Heart left ventricle (tissue), 16 donors: ENCODE data around the gene DDX25. TPM values are rescaled to one million over a fixed set of nuclear protein-coding genes. Genes with fewer than 3 reads are reported as not detected.

Experiments used
- ATAC-seq, 4 donors: fragments of 200-7000 bp; cut with Tn5 transposase; one replicate each; pipeline ENCODE4 v1.9.1; 2020 to 2022; ENCODE audit warnings: moderate library complexity in 4 of 4, mild to moderate bottlenecking in 3 of 4, moderate number of reproducible peaks in 1 of 4
- DNase-seq, 5 donors: peaks; one replicate each; pipeline ENCODE4 v3.0.0-alpha.2; 2020
- H3K27ac ChIP-seq, 12 donors: fragments of 200-600 bp; sonication (generic) in 4 of 12; one replicate each; pipeline versions ENCODE4 v1.5.0 to v1.8.0; 2016 to 2022; ENCODE audit warnings: mild to moderate bottlenecking in 2 of 12
- H3K27me3 ChIP-seq, 9 donors: fragments of 200-600 bp; sonication (generic) in 2 of 9; one replicate each; pipeline versions ENCODE4 v1.5.1 to v1.8.0; 2016 to 2022; ENCODE audit warnings: mild to moderate bottlenecking in 3 of 9
- H3K36me3 ChIP-seq, 9 donors: fragments of 200-600 bp; sonication (generic) in 2 of 9; one replicate each; pipeline versions ENCODE4 v1.5.0 to v1.8.0; 2018 to 2022; ENCODE audit warnings: mild to moderate bottlenecking in 2 of 9
- H3K4me1 ChIP-seq, 12 donors: fragments of 200-600 bp; sonication (generic) in 4 of 12; one replicate each; pipeline versions ENCODE4 v1.5.0 to v1.8.0; 2016 to 2022; ENCODE audit warnings: mild to moderate bottlenecking in 3 of 12
- H3K4me3 ChIP-seq, 12 donors: fragments of 200-600 bp; sonication (generic) in 4 of 12; one replicate each; pipeline versions ENCODE4 v1.5.0 to v1.8.0; 2017 to 2022; ENCODE audit warnings: mild to moderate bottlenecking in 9 of 12, moderate library complexity in 4 of 12
- H3K9me3 ChIP-seq, 12 donors: fragments of 200-600 bp; sonication (generic) in 4 of 12; one replicate each; pipeline versions ENCODE4 v1.5.0 to v1.8.0; 2016 to 2022; ENCODE audit warnings: mild to moderate bottlenecking in 1 of 12
- POLR2A ChIP-seq, 2 donors: fragments of 450-650 bp; IDR thresholded peaks; one replicate each; pipeline ENCODE4 v1.6.1; 2017; ENCODE audit warnings: antibody characterized with exemption in 2 of 2, mild to moderate bottlenecking in 2 of 2, moderate library complexity in 2 of 2
- WGBS, 4 donors: extraction: QIAGEN DNeasy Blood & Tissue Kit in 2 of 4; methylation state at CpG; one replicate each; pipeline versions ENCODE4 v1.1.5 to v1.1.7; 2013 to 2018; 5-methylcytosine and 5-hydroxymethylcytosine counted together
- intact Hi-C, 10 donors: fragments of 100-400 bp; cut with DNase I; formaldehyde crosslinking; loops; one replicate each; pipeline versions ENCODE4 v1.11.1 to v1.14.2; 2022
- polyA plus RNA-seq, 2 donors: library from polyadenylated mRNA; stranded (reverse); fragments of 200-250 nt; gene quantifications; one replicate each; pipeline ENCODE4 v1.2.3, GENCODE V29; 2013
- total RNA-seq, 9 donors: library from RNA; depleted of rRNA in 2 of 9; stranded (reverse); fragments of >200 nt in 2 of 9; fragmentation: NEBNext Ultra II Directional in 3 of 9; extraction: Animal tissue kit (Norgen Biotek cat#: 25700) in 3 of 9; gene quantifications; one replicate each; pipeline versions ENCODE4 v1.1.0 to v1.2.4, GENCODE V29; 2016 to 2023
- TF ChIP-seq, protein P1 (sequence below), 12 donors: fragments of 200-600 bp; sonication (generic) in 4 of 12; IDR thresholded peaks; one replicate each; pipeline versions ENCODE4 v1.5.0 to v1.8.0; 2018 to 2022; ENCODE audit warnings: antibody characterized with exemption in 12 of 12, mild to moderate bottlenecking in 5 of 12
- donor health status: ischemic (EF 13 %, LVEDD 7.1; RV severe dilation, severe dysfunction).
- donor health status: healthy with polysubstance abuse.
- donor health status: DM: no; HTN: yes; CAD: no.
- donor health status: DM: no; HTN: no; CAD: no.
- donor health status: ischemic (EF 25% LVEDD 6.9; RV normal size, moderate dysfunction).
- donor health status: ischemic (EF 25% LVEDD 5.7; RV mildly dilated, moderate dysfunction).
- donor health status: healthy.
- donor health status: DM: yes; HTN: yes; CAD: no.
- donor health status: ischemic (EF 35%, LVEDD 5.7; RV mildly dilated, moderate dysfunction).
- donor health status: nonischemic (EF 11% LVEDD 7.7; RV severe dilation, severe dysfunction).
- donor health status: DM: yes; HTN: yes; CAD: no.
- donor health status: PGD.
- donor health status: ischemic (EF 29% LVEDD 5.4; RV normal size, mild dysfunction).
- donor health status: nonischemic (EF 23%, LVEDD 6.1; RV moderate dilation, normal function).

Gene DDX25
- total and polyA plus RNA-seq, 11 donors = not detected

DNA sequence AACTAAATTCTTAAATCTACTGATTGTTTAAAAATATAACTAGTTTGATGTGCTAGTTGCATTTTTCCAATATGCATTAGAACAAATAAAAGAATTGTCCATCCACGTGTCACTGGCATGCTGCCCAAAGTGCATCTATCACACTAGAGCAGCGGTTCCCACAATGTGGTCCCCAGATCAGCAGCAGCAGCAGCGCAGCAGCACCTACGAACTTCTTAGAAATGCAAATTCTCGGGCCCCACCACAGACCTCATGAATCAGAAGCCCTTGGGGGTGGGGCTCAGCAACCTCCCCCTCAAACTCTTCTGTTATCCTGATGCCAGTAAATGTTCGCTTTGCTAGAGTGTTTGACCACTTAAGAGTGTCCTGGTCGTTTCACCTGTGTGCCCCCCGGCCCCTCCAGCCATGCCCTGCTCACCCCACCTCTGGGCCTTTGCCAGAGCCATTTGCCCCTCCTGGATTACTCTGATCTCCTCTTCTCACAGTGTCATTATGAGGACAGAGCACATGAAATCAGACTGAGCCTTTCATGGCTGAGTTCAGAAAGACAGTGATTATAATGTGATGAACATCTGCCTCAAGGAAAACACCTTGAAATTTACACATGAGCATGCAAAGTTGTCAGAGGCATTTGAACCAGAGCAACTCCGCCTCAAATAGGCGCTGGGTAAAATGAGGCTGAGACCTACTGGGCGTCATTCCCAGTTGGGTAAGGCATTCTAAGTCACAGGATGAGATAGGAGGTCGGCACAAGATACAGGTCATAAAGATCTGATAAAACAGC, 28.9 kb downstream of the DDX25 start:
- H3K27me3 ChIP-seq = peaks cover 0 to 6% (median 0%) of the 10 kb centered on the region in 9 donors
- H3K36me3 ChIP-seq = no peaks in the 10 kb centered on the region
- no peaks in the 10 kb centered on the region for H3K9me3 ChIP-seq
- ATAC-seq (no peak), DNase-seq (no peak)
- no peak for TF ChIP-seq POLR2A (IDR thresholded peaks at IDR 0.05)
- TF ChIP-seq, protein P1, sequence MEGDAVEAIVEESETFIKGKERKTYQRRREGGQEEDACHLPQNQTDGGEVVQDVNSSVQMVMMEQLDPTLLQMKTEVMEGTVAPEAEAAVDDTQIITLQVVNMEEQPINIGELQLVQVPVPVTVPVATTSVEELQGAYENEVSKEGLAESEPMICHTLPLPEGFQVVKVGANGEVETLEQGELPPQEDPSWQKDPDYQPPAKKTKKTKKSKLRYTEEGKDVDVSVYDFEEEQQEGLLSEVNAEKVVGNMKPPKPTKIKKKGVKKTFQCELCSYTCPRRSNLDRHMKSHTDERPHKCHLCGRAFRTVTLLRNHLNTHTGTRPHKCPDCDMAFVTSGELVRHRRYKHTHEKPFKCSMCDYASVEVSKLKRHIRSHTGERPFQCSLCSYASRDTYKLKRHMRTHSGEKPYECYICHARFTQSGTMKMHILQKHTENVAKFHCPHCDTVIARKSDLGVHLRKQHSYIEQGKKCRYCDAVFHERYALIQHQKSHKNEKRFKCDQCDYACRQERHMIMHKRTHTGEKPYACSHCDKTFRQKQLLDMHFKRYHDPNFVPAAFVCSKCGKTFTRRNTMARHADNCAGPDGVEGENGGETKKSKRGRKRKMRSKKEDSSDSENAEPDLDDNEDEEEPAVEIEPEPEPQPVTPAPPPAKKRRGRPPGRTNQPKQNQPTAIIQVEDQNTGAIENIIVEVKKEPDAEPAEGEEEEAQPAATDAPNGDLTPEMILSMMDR (IDR thresholded peaks at IDR 0.05) = no peak
- WGBS, 4 donors = 69 to 72% (median 71%) methylated on average over 12 of the region's 12 CpGs
- intact Hi-C loops = no loop called here
- no peak overlapping the region for H3K4me3 ChIP-seq
- H3K27ac ChIP-seq = no peak overlapping the region
- no peaks in the 10 kb centered on the region for H3K4me1 ChIP-seq

DNA sequence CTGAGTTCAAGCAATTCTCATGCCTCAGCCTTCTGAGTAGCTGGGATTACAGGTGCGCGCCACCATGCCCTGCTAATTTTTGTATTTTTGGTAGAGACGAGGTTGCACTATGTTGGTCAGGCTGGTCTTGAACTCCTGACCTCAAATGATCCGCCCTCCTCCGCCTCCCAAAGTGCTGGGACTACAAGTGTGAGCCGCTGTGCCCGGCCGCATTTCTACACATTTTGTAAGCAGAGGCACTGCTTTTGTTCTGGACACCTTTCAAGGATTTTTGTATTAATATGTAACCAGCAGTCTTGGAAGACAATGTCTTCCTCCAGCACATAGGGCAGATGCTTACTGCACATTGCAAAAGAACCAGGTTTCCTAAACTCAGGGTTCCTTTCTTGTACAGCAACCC, 30.2 kb downstream of the DDX25 start:
- no peaks in the 10 kb centered on the region for H3K9me3 ChIP-seq
- H3K4me1 ChIP-seq = peaks cover 0 to 10% (median 0%) of the 10 kb centered on the region in 12 donors
- intact Hi-C loops = no loop called here
- H3K36me3 ChIP-seq = no peaks in the 10 kb centered on the region
- no peak overlapping the region for H3K4me3 ChIP-seq
- ATAC-seq (no peak), DNase-seq (no peak)
- no peak overlapping the region for H3K27ac ChIP-seq
- TF ChIP-seq, protein P1 (IDR thresholded peaks at IDR 0.05) = no peak
- no peak for TF ChIP-seq POLR2A (IDR thresholded peaks at IDR 0.05)
- peaks cover 0 to 4% (median 0%) of the 10 kb centered on the region in 9 donors for H3K27me3 ChIP-seq
- WGBS, 4 donors = 94 to 98% (median 95%) methylated on average over 8 of the region's 8 CpGs

DNA sequence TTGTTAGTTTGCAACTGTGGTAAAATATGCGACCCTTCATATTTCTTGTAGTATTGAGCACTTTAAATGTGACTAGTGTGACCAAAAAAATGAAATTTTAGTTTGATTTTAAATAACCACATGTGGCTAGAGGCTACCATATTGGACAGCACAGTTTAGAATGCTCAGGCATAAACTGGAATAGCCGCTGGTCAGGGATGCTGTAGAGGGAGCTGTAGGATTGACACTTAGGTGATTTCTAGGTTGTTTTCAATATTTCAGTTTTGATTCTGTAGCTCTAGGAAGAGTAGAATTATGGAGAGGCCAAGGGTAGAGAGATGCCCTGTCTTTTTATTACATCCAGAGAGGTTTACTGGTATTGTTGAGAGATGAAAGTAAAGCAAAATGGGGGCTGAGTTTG, 30.7 kb downstream of the DDX25 start:
- H3K27me3 ChIP-seq = no peaks in the 10 kb centered on the region
- DNase-seq (no peak), ATAC-seq (no peak)
- no peak overlapping the region for H3K4me3 ChIP-seq
- 93 to 96% (median 95%) methylated on average over 2 of the region's 2 CpGs for WGBS, 4 donors
- no peaks in the 10 kb centered on the region for H3K36me3 ChIP-seq
- H3K4me1 ChIP-seq = peaks cover 0 to 10% (median 0%) of the 10 kb centered on the region in 12 donors
- H3K9me3 ChIP-seq = no peaks in the 10 kb centered on the region
- H3K27ac ChIP-seq = no peak overlapping the region
- TF ChIP-seq, protein P1 (IDR thresholded peaks at IDR 0.05) = no peak
- no peak for TF ChIP-seq POLR2A (IDR thresholded peaks at IDR 0.05)
- intact Hi-C loops = no loop called here

DNA sequence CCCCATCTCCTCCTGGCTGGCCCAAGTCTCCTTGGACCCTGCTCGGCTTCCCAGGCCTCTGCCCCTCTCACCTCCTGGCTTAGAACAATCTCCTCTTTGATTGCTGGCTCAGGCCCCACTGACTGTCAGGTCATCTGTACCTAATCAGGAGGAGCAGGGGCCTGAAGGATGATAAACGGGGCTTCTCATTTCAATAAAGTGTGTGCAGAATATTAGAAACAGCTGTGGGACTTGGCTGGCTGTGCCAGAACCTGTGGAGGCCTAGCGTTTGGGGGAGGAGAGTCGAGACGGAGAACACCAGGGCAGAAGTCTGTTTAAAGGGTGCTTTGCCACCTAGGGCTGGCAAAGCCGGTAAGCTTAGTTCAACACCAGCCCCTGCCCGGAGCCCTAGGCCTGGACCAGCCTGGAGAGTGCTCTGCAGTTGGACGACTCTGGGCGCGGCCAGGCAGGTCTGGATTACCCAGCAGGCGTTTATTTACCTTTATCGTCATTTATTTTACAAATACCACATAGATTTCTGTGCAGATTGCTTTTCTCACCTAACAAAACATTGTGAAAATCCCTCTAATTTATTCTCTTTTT, 31.4 kb downstream of the DDX25 start:
- H3K27me3 ChIP-seq = no peaks in the 10 kb centered on the region
- intact Hi-C loops = no loop called here
- H3K4me3 ChIP-seq = no peak overlapping the region
- H3K4me1 ChIP-seq = peaks cover 0 to 10% (median 0%) of the 10 kb centered on the region in 12 donors
- no peaks in the 10 kb centered on the region for H3K36me3 ChIP-seq
- TF ChIP-seq POLR2A (IDR thresholded peaks at IDR 0.05) = no peak
- TF ChIP-seq, protein P1 (IDR thresholded peaks at IDR 0.05) = no peak
- ATAC-seq (no peak), DNase-seq (no peak)
- H3K27ac ChIP-seq = no peak overlapping the region
- WGBS, 4 donors = 79 to 83% (median 80%) methylated on average over 11 to 12 of the region's 12 CpGs
- H3K9me3 ChIP-seq = no peaks in the 10 kb centered on the region
